HepG2 (cell line): Measurements from ENCODE around the gene RRP36. TPM values are rescaled to one million over a fixed set of nuclear protein-coding genes. Genes with fewer than 3 reads are reported as not detected.

Experiments used
- AKAP8 ChIP-seq: sonication (generic); formaldehyde crosslinking; IDR thresholded peaks from 2 replicates; pipeline ENCODE4 v1.5.1; 2020; ENCODE audit warnings: mild to moderate bottlenecking, missing genetic modification reagents
- ATF6 ChIP-seq: sonication (generic); formaldehyde crosslinking; conservative IDR thresholded peaks from 2 replicates; pipeline ENCODE4 v1.4.0; 2020; ENCODE audit warnings: missing genetic modification reagents
- HCFC1 ChIP-seq: fragments of 150-350 bp; IDR thresholded peaks from 2 replicates; pipeline ENCODE4 v1.6.1; 2014; ENCODE audit warnings: low read depth, low read length
- HMGA1 ChIP-seq: sonication (generic); formaldehyde crosslinking; conservative IDR thresholded peaks from 2 replicates; pipeline ENCODE4 v1.4.0; 2020; ENCODE audit warnings: missing genetic modification reagents
- MYNN ChIP-seq: sonication (generic); formaldehyde crosslinking; IDR thresholded peaks from 2 replicates; pipeline ENCODE4 v1.4.0; 2020; ENCODE audit warnings: mild to moderate bottlenecking, low read depth, missing genetic modification reagents
- MYPOP ChIP-seq: sonication (generic); formaldehyde crosslinking; IDR thresholded peaks from 2 replicates; pipeline ENCODE4 v1.8.1; 2023; ENCODE audit warnings: mild to moderate bottlenecking, moderate library complexity, missing genetic modification reagents
- NAIF1 ChIP-seq: sonication (generic); formaldehyde crosslinking; IDR thresholded peaks from 2 replicates; pipeline ENCODE4 v1.5.0; 2020; ENCODE audit warnings: mild to moderate bottlenecking, missing genetic modification reagents, borderline replicate concordance
- NFYB ChIP-seq: sonication (generic); formaldehyde crosslinking; IDR thresholded peaks from 2 replicates; pipeline ENCODE4 v1.4.0; 2020; ENCODE audit warnings: missing genetic modification reagents
- NFYC ChIP-seq: IDR thresholded peaks from 2 replicates; pipeline ENCODE4 v1.6.1; 2016; ENCODE audit warnings: missing genetic modification reagents, missing compliant biosample characterization
- PATZ1 ChIP-seq: sonication (generic); formaldehyde crosslinking; IDR thresholded peaks from 2 replicates; pipeline ENCODE4 v1.4.0; 2020; ENCODE audit warnings: missing genetic modification reagents
- PLRG1 ChIP-seq: fragments of 450-650 bp; conservative IDR thresholded peaks from 2 replicates; pipeline ENCODE4 v1.6.1; 2016
- RARA ChIP-seq: IDR thresholded peaks from 2 replicates; pipeline ENCODE4 v1.6.1; 2016; ENCODE audit warnings: missing genetic modification reagents, missing compliant biosample characterization
- RBM39 ChIP-seq: fragments of 200-400 bp; formaldehyde crosslinking; IDR thresholded peaks from one replicate; pipeline ENCODE4 v1.6.1; 2018; ENCODE audit warnings: antibody characterized with exemption, mild to moderate bottlenecking, low read depth, low read length; ENCODE audit not compliant: poor library complexity, severe bottlenecking
- RFXANK ChIP-seq: IDR thresholded peaks from 2 replicates; pipeline ENCODE4 v1.6.1; 2016
- SAP130 ChIP-seq: IDR thresholded peaks from 2 replicates; pipeline ENCODE4 v1.6.1; 2016; ENCODE audit warnings: low read depth
- TFAP4 ChIP-seq: sonication (generic); IDR thresholded peaks from 2 replicates; pipeline ENCODE4 v1.6.1; 2016; ENCODE audit warnings: low read depth, borderline replicate concordance
- TFDP1 ChIP-seq: IDR thresholded peaks from 2 replicates; pipeline ENCODE4 v1.6.1; 2016; ENCODE audit warnings: missing compliant biosample characterization, missing genetic modification reagents, borderline replicate concordance
- TGIF2 ChIP-seq: IDR thresholded peaks from 2 replicates; pipeline ENCODE4 v1.6.1; 2016; ENCODE audit warnings: control low read depth, missing compliant biosample characterization
- TMF1 ChIP-seq: sonication (generic); formaldehyde crosslinking; IDR thresholded peaks from 2 replicates; pipeline ENCODE4 v1.8.1; 2022; ENCODE audit warnings: low read depth, missing genetic modification reagents
- ZNF331 ChIP-seq: sonication (generic); formaldehyde crosslinking; IDR thresholded peaks from 2 replicates; pipeline ENCODE4 v1.4.0; 2020; ENCODE audit warnings: missing genetic modification reagents
- ZNF337 ChIP-seq: sonication (generic); formaldehyde crosslinking; IDR thresholded peaks from 2 replicates; pipeline ENCODE4 v1.5.1; 2020; ENCODE audit warnings: missing genetic modification reagents, low read depth, mild to moderate bottlenecking, borderline replicate concordance
- ZNF441 ChIP-seq: sonication (generic); formaldehyde crosslinking; IDR thresholded peaks from 2 replicates; pipeline ENCODE4 v1.7.0; 2021; ENCODE audit warnings: missing genetic modification reagents, borderline replicate concordance
- ZNF451 ChIP-seq: sonication (generic); formaldehyde crosslinking; IDR thresholded peaks from 2 replicates; pipeline ENCODE4 v1.5.0; 2020; ENCODE audit warnings: mild to moderate bottlenecking, missing genetic modification reagents
- ZNF709 ChIP-seq: sonication (generic); formaldehyde crosslinking; IDR thresholded peaks from 2 replicates; pipeline ENCODE4 v1.5.0; 2020; ENCODE audit warnings: mild to moderate bottlenecking, missing genetic modification reagents
- polyA plus RNA-seq, 8 experiments: library from polyadenylated mRNA; depleted of rRNA in 3 of 8; stranded (reverse) in 7 of 8; unstranded in 1 of 8; fragments of >200 nt; fragmentation: Illumina TruSeq in 4 of 8; extraction: Trizol in 4 of 8; gene quantifications; 2 replicates each; pipeline versions ENCODE4 v1.2.1 to v1.2.3, GENCODE V29; 2011 to 2016; ENCODE audit warnings: low read depth in 4 of 8, missing spikeins in 1 of 8, mixed read lengths in 1 of 8; ENCODE audit not compliant: insufficient read depth in 1 of 8
- total RNA-seq, 5 experiments: library from RNA; depleted of rRNA; stranded (reverse); fragments of >200 nt; fragmentation: Illumina TruSeq; extraction: Trizol; gene quantifications; 2 replicates each; pipeline ENCODE4 v1.2.3, GENCODE V29; 2016; ENCODE audit warnings: low read depth in 1 of 5

The RRP36 gene
- total and polyA plus RNA-seq, 2 of the 13 experiments (the other 11 are each of a cell fraction or from before 2014, with no cell fraction given): 29.5 to 144 TPM

- peak; percentile 42; the same call in 1 of the 2 replicates for TF ChIP-seq MYPOP (CRISPR knock-in tag)
- TF ChIP-seq ZNF331 (CRISPR knock-in tag): no peak; the same call in 1 of the 2 replicates
- TF ChIP-seq RFXANK (CRISPR knock-in tag): no peak
- peak; percentile 97 for TF ChIP-seq RBM39
- TF ChIP-seq NFYB (CRISPR knock-in tag): peak; percentile 44
- peak; percentile 34 for TF ChIP-seq HCFC1
- peak; percentile 90 for TF ChIP-seq SAP130 (CRISPR knock-in tag)
- TF ChIP-seq ZNF709 (CRISPR knock-in tag): no peak
- no peak for TF ChIP-seq ZNF441
- no peak for TF ChIP-seq HMGA1
- TF ChIP-seq TFDP1 (CRISPR knock-in tag): peak; percentile 73; the same call in 1 of the 2 replicates
- peak; percentile 63; the same call in 1 of the 2 replicates for TF ChIP-seq TGIF2 (CRISPR knock-in tag)
- no peak; the same call in 1 of the 2 replicates for TF ChIP-seq TMF1 (CRISPR knock-in tag)
- TF ChIP-seq PATZ1: no peak
- TF ChIP-seq ATF6 (CRISPR knock-in tag): no peak
- no peak for TF ChIP-seq MYNN
- TF ChIP-seq PLRG1: no peak
- TF ChIP-seq RARA (CRISPR knock-in tag): no peak
- no peak for TF ChIP-seq ZNF451 (CRISPR knock-in tag)
- peak; percentile 32; the same call in 1 of the 2 replicates for TF ChIP-seq NFYC (CRISPR knock-in tag)
- peak; percentile 75; the same call in 1 of the 2 replicates for TF ChIP-seq ZNF337 (CRISPR knock-in tag)
- TF ChIP-seq NAIF1 (CRISPR knock-in tag): no peak
- TF ChIP-seq TFAP4: peak; percentile 88; the same call in 1 of the 2 replicates
- peak; percentile 90; the same call in 1 of the 2 replicates for TF ChIP-seq AKAP8 (CRISPR knock-in tag)
Observed at GRCh38 chr6:43021270-43022047, at the start of gene RRP36 (continued).
